HG03045 (cell line): ENCODE data around the gene RFPL4A.

ENCODE experiments used
- ATAC-seq: cut with Tn5 transposase; IDR thresholded peaks from one replicate; pipeline ENCODE4 v1.9.1; 2021; ENCODE audit warnings: mild to moderate bottlenecking, moderate library complexity; ENCODE audit not compliant: unreplicated experiment

Gene RFPL4A

DNA sequence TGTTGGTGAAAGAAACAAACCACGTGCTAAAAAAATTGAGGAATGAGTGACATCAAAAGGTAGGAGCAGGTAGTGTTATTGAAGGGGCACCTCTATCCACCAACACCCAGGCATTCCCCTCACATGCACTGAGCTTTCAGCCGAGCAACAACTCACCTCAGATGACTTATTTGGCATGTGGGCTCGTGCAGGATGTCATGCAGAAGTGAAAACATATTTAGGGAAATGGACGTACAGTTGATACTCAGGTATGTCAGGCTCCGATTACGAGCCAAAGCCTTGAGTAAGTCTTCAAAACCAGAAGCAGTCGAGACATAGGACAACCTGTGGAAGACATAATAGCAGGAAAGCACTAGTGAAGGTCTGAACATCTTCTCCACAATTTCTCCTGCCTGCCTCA is 42.5 kb downstream of the RFPL4A start:
- no peak for ATAC-seq

DNA sequence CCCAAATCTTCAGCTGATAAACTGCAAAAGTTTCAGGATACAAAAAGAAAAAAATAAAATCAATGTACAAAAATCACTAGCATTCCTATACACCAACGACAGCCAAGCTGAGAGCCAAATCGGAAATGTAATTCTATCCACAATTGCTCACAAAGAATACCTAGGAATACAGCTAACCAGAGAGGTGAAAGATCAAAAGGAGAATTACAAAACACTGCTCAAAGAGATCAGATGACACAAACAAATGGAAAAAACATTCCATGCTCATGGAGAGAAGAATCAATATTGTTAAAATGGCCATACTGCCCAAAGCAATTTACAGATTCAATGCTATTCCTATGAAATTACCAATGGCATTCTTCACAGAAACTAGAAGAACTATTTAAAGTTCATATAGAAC is 43.4 kb downstream of the RFPL4A start:
- no peak for ATAC-seq

DNA sequence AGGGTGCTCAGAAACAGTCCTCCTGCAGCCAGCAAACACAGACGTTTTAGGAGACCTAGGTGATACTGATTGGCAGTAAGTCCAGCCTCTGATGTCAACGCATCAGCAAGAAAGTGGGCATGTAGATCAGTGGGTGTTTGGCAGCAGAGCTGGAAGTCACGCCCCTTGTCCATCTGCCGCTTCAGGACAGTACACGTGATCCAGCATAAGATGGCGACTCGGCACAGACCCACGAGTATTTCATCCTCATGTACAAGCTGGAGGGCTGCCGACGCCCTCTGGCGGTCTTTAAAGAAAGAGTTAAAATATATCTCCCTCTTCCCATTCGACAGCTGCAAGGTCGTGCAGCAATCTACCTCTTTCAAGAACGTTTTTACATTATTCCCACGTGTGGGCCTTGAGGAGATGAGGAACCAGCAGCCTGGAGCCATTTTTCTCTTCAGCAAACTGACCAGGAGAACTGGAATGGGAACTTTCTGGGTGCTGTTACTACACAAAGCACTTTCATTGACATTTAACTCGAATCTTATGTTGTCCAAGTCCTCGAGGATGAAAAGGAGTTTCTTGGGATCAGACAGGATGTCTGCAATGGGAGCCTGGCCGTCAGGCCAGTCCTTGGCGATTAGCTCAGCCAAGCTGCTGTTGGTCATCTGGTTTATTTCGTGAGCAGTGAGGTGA is 50.6 kb downstream of the RFPL4A start:
- ATAC-seq: no peak

DNA sequence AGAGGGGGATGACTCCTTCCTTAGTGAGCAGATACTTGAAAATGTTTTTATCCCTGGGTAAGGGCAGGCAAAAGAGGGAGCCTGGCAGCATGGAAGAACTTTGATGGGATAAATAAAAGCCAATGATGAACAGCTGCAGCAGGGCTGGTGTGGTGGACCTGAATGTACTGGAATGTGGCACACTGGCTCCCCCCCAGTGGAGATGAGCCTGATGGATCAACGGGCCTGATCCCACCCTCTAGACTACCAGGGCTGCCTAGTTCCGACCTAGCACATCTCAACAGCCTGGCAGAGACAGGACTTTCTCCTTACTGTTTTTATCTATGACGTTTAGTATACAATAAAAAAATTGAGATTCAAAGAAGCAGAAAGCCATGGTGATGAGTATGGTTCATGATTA is 52.4 kb downstream of the RFPL4A start:
- ATAC-seq: no peak

DNA sequence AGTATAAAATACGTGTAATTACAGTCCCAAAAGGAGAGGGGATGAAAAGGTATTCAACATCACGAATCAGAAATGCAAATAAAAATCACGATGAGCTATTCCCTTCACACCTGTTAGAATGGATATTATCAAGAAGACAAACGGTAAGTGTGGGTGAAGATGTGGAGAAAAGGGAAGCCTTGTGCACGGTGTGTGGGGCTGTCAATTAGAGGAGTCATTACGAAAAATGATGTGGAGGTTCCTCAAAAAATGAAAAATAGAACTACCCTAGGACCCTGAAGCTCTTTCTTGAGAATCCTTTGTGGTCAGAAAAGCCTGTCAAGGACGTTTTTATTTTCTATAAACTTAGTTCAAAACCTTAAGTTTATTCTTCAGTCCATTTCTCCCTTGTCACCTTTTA is 53.6 kb downstream of the RFPL4A start:
- no peak for ATAC-seq
